ENCODE data around the gene RECQL5. TPM values are rescaled to one million over a fixed set of nuclear protein-coding genes. Genes with fewer than 3 reads are reported as not detected.

The RECQL5 gene
- total RNA-seq, 4 donors from 2014 or later = 35.3 to 129 (median 63.6) TPM

- no peak overlapping the region for H3K4me3 ChIP-seq
- DNase-seq (ENCODE audit: low spot score in 2 of 2) = no peak
- H3K27ac ChIP-seq = no peak overlapping the region
- H3K9me3 ChIP-seq = no peaks in the 10 kb centered on the region
- no peaks in the 10 kb centered on the region for H3K4me1 ChIP-seq
- WGBS = 88% methylated on average over 9 of the region's 10 CpGs
- no peaks in the 10 kb centered on the region for H3K27me3 ChIP-seq
- H3K36me3 ChIP-seq = peaks cover 56% of the 10 kb centered on the region
- TF ChIP-seq EP300 (IDR thresholded peaks at IDR 0.05) (no peak), CTCF (IDR thresholded peaks at IDR 0.05) (no peak), POLR2A (IDR thresholded peaks at IDR 0.05) (no peak), POLR2AphosphoS5 (IDR thresholded peaks at IDR 0.05) (no peak)
Measured at GRCh38 chr17:75627094-75627493, 39.9 kb downstream of the RECQL5 start.

- Histone ChIP-seq H3K27ac (no peak overlapping the region), H3K9me3 (no peaks in the 10 kb centered on the region), H3K36me3 (peaks cover 56% of the 10 kb centered on the region), H3K4me1 (no peaks in the 10 kb centered on the region), H3K27me3 (no peaks in the 10 kb centered on the region), H3K4me3 (no peak overlapping the region)
- DNase-seq (ENCODE audit: low spot score in 2 of 2) = no peak
- no peak for TF ChIP-seq POLR2AphosphoS5 (IDR thresholded peaks at IDR 0.05)
- TF ChIP-seq POLR2A (IDR thresholded peaks at IDR 0.05) = no peak
- no peak for TF ChIP-seq CTCF (IDR thresholded peaks at IDR 0.05)
- no peak for TF ChIP-seq EP300 (IDR thresholded peaks at IDR 0.05)
- WGBS = 70% methylated on average over 2 of the region's 11 CpGs
Measured at GRCh38 chr17:75626496-75627038, 40.4 kb downstream of the RECQL5 start.

GRCh38 chr17:75625813-75626486 lies 41.0 kb downstream of the RECQL5 start:
- Histone ChIP-seq H3K4me3 (no peak overlapping the region), H3K27ac (no peak overlapping the region), H3K9me3 (no peaks in the 10 kb centered on the region), H3K4me1 (no peaks in the 10 kb centered on the region), H3K36me3 (peaks cover 56% of the 10 kb centered on the region), H3K27me3 (no peaks in the 10 kb centered on the region)
- DNase-seq (ENCODE audit: low spot score in 2 of 2) = no peak
- 88% methylated on average over 5 of the region's 15 CpGs for WGBS
- TF ChIP-seq EP300 (IDR thresholded peaks at IDR 0.05) (no peak), CTCF (IDR thresholded peaks at IDR 0.05) (peak in 1 of 2 donors; percentile 59)

GRCh38 chr17:75624714-75625345 lies 42.1 kb downstream of the RECQL5 start:
- no peak for TF ChIP-seq POLR2AphosphoS5 (IDR thresholded peaks at IDR 0.05)
- no peak for TF ChIP-seq CTCF (IDR thresholded peaks at IDR 0.05)
- no peak for TF ChIP-seq EP300 (IDR thresholded peaks at IDR 0.05)
- no peak for TF ChIP-seq POLR2A (IDR thresholded peaks at IDR 0.05)
- Histone ChIP-seq H3K4me3 (no peak overlapping the region), H3K27me3 (no peaks in the 10 kb centered on the region), H3K36me3 (peaks cover 56% of the 10 kb centered on the region), H3K4me1 (no peaks in the 10 kb centered on the region), H3K9me3 (no peaks in the 10 kb centered on the region), H3K27ac (no peak overlapping the region)
- WGBS = 89% methylated on average over 14 of the region's 23 CpGs
- DNase-seq (ENCODE audit: low spot score in 2 of 2) = no peak

- Histone ChIP-seq H3K4me3 (no peak overlapping the region), H3K4me1 (no peaks in the 10 kb centered on the region), H3K27ac (no peak overlapping the region), H3K9me3 (no peaks in the 10 kb centered on the region), H3K36me3 (peaks cover 59% of the 10 kb centered on the region), H3K27me3 (no peaks in the 10 kb centered on the region)
- TF ChIP-seq CTCF (IDR thresholded peaks at IDR 0.05) (no peak), EP300 (IDR thresholded peaks at IDR 0.05) (no peak), POLR2A (IDR thresholded peaks at IDR 0.05) (no peak), POLR2AphosphoS5 (IDR thresholded peaks at IDR 0.05) (no peak)
- DNase-seq (ENCODE audit: low spot score in 2 of 2) = no peak
- WGBS = 90% methylated on average over 11 of the region's 12 CpGs
Measured at GRCh38 chr17:75624021-75624420, 42.9 kb downstream of the RECQL5 start.
